Placental pericyte (primary cell): Measurements from ENCODE around the gene TSR3. TPM values are rescaled to one million over a fixed set of nuclear protein-coding genes. Genes with fewer than 3 reads are reported as not detected.

ENCODE experiments used
- total RNA-seq: library from RNA; depleted of rRNA; stranded (reverse); fragments of >200 nt; gene quantifications from 2 replicates; pipeline ENCODE4 v1.2.3, GENCODE V29; 2012

The TSR3 gene
- 43.1 and 73.6 TPM in 2 replicates for total RNA-seq

GRCh38 chr16:1351582-1352362 lies at the start of gene TSR3, which contains the start of gene GNPTG:
Gene TSR3, minus strand, starts transcription at chr16:1351878. Its CDS starts 74 bp downstream, at chr16:1351804.
Gene GNPTG, plus strand, starts transcription at chr16:1351931. Its CDS starts 35 bp downstream, at chr16:1351966.

GRCh38 chr16:1333149-1333812 lies 18.4 kb downstream of the TSR3 start, which contains the start of gene BAIAP3:
Gene BAIAP3, plus strand, starts transcription at chr16:1333645. Its CDS starts 4,905 bp downstream, at chr16:1338550.

GRCh38 chr16:1308977-1309885 lies 42.4 kb downstream of the TSR3 start, which contains the start of gene UBE2I:
Gene UBE2I, plus strand, starts transcription at chr16:1309636. Its CDS starts 4,395 bp downstream, at chr16:1314031.

Other genes starting within 250 kb of the TSR3 start
- 0.66 and 2.4 TPM in 2 replicates for gene CACNA1H, start 198.8 kb downstream of the TSR3 start, total RNA-seq
- gene TPSG1, start 126.6 kb downstream of the TSR3 start, total RNA-seq = not detected in 2 replicates
- gene TPSB2, start 121.7 kb downstream of the TSR3 start, total RNA-seq = not detected in 2 replicates
- not detected in 2 replicates for gene TPSAB1, start 111.2 kb downstream of the TSR3 start, total RNA-seq
- not detected in 2 replicates for gene TPSD1, start 95.8 kb downstream of the TSR3 start, total RNA-seq
- gene UBE2I, start 42.2 kb downstream of the TSR3 start, total RNA-seq = 63.9 and 86.0 TPM in 2 replicates
- 0.66 and 2.4 TPM in 2 replicates for gene BAIAP3, start 18.2 kb downstream of the TSR3 start, total RNA-seq
- gene GNPTG, start 53 bp upstream of the TSR3 start, total RNA-seq = 30.6 and 67.2 TPM in 2 replicates
- gene UNKL, start 62.8 kb upstream of the TSR3 start, total RNA-seq = 8.2 and 9.4 TPM in 2 replicates
- gene UQCC4, start 68.9 kb upstream of the TSR3 start, total RNA-seq = 13.1 and 17.0 TPM in 2 replicates
- gene PERCC1, start 79.2 kb upstream of the TSR3 start, total RNA-seq = not detected in 2 replicates
- gene CCDC154, start 92.7 kb upstream of the TSR3 start, total RNA-seq = 0.14 and 0.88 TPM in 2 replicates
- 74.9 and 195 TPM in 2 replicates for gene CLCN7, start 123.2 kb upstream of the TSR3 start, total RNA-seq
- 0.29 TPM in 1 of 2 replicates, not detected in the other for gene PTX4, start 137.1 kb upstream of the TSR3 start, total RNA-seq
- 17.3 and 30.4 TPM in 2 replicates for gene TELO2, start 141.5 kb upstream of the TSR3 start, total RNA-seq
- gene TMEM204, start 181.8 kb upstream of the TSR3 start, total RNA-seq = 9.6 and 39.7 TPM in 2 replicates